Smooth muscle cell (in vitro differentiated cells): ENCODE results near the gene DLGAP1. TPM values are rescaled to one million over a fixed set of nuclear protein-coding genes. Genes with fewer than 3 reads are reported as not detected.

Experiments
- DNase-seq: peaks from one replicate; lab custom pipeline; 2025; ENCODE audit not compliant: unreplicated experiment; lab: John Stamatoyannopoulos, UW
- H2AFZ ChIP-seq: fragments of 200-600 bp; sonication (generic); 2 replicates; pipeline ENCODE4 v1.6.0; 2016; ENCODE audit warnings: antibody characterized with exemption, low read depth, mild to moderate bottlenecking
- H3F3A ChIP-seq: fragments of 200-600 bp; sonication (generic); 2 replicates; pipeline ENCODE4 v1.6.0; 2017; ENCODE audit warnings: antibody characterized with exemption, low read depth
- H3K27ac ChIP-seq: fragments of 200-600 bp; sonication (generic); 2 replicates; pipeline ENCODE4 v1.5.1; 2016; ENCODE audit warnings: low read depth, mild to moderate bottlenecking
- H3K27me3 ChIP-seq: fragments of 200-600 bp; sonication (generic); 2 replicates; pipeline ENCODE4 v1.6.1; 2016; ENCODE audit warnings: low read depth, mild to moderate bottlenecking
- H3K36me3 ChIP-seq: fragments of 200-600 bp; sonication (generic); 2 replicates; pipeline ENCODE4 v1.5.1; 2016; ENCODE audit warnings: low read depth
- H3K4me1 ChIP-seq: fragments of 200-600 bp; sonication (generic); 2 replicates; pipeline ENCODE4 v1.5.1; 2016; ENCODE audit warnings: low read depth
- H3K4me2 ChIP-seq: fragments of 200-600 bp; sonication (generic); 2 replicates; pipeline ENCODE4 v1.6.0; 2016; ENCODE audit warnings: mild to moderate bottlenecking
- H3K4me3 ChIP-seq: fragments of 200-600 bp; sonication (generic); 2 replicates; pipeline ENCODE4 v1.5.1; 2016; ENCODE audit warnings: mild to moderate bottlenecking
- H3K79me2 ChIP-seq: fragments of 200-600 bp; sonication (generic); 2 replicates; pipeline ENCODE4 v1.6.0; 2016; ENCODE audit warnings: low read depth, mild to moderate bottlenecking
- H3K9ac ChIP-seq: fragments of 200-600 bp; sonication (generic); 2 replicates; pipeline ENCODE4 v1.6.0; 2016; ENCODE audit warnings: low read depth
- H3K9me3 ChIP-seq: fragments of 200-600 bp; sonication (generic); replicated peaks from 2 replicates; pipeline ENCODE4 v1.5.1; 2016; ENCODE audit warnings: low read depth
- H4K20me1 ChIP-seq: fragments of 200-600 bp; sonication (generic); 2 replicates; pipeline ENCODE4 v1.6.0; 2016; ENCODE audit warnings: low read depth
- WGBS: methylation state at CpG from one replicate; pipeline ENCODE4 v1.1.7; 2016; ENCODE audit warnings: low lambda C conversion rate; 5-methylcytosine and 5-hydroxymethylcytosine counted together
- polyA plus RNA-seq: library from polyadenylated mRNA; unstranded; fragments of >200 nt; fragmentation: Nextera tagmentation; extraction: Ambion mirVana; gene quantifications from 2 replicates; pipeline ENCODE4 v1.2.1, GENCODE V29; 2016
- total RNA-seq: library from RNA; depleted of rRNA; stranded (reverse); fragments of >200 nt; gene quantifications from 2 replicates; pipeline ENCODE4 v1.2.3, GENCODE V29; 2014
- TF ChIP-seq, protein P1 (sequence below): fragments of 200-600 bp; sonication (generic); IDR thresholded peaks from 2 replicates; pipeline ENCODE4 v1.5.1; 2017; ENCODE audit warnings: borderline replicate concordance, mild to moderate bottlenecking, antibody characterized with exemption; ENCODE audit not compliant: insufficient read depth, poor library complexity, severe bottlenecking

DLGAP1 gene
- total and polyA plus RNA-seq, 2 experiments from 2014 or later, result 2.6 to 11.3 TPM

GRCh38 chr18:3830604-3831003, 624.5 kb downstream of the DLGAP1 start:
- Histone ChIP-seq H3K4me2 (no peak overlapping the region), H3K4me3 (no peak overlapping the region), H3K9ac (no peak overlapping the region), H4K20me1 (no peaks in the 10 kb centered on the region), H3K27me3 (no peaks in the 10 kb centered on the region), H3K9me3 (no peaks in the 10 kb centered on the region), H3F3A (no peaks in the 10 kb centered on the region), H3K4me1 (peaks cover 7% of the 10 kb centered on the region), H3K36me3 (no peaks in the 10 kb centered on the region), H2AFZ (no peak overlapping the region), H3K27ac (no peak overlapping the region), H3K79me2 (no peaks in the 10 kb centered on the region)
- TF ChIP-seq, protein P1, sequence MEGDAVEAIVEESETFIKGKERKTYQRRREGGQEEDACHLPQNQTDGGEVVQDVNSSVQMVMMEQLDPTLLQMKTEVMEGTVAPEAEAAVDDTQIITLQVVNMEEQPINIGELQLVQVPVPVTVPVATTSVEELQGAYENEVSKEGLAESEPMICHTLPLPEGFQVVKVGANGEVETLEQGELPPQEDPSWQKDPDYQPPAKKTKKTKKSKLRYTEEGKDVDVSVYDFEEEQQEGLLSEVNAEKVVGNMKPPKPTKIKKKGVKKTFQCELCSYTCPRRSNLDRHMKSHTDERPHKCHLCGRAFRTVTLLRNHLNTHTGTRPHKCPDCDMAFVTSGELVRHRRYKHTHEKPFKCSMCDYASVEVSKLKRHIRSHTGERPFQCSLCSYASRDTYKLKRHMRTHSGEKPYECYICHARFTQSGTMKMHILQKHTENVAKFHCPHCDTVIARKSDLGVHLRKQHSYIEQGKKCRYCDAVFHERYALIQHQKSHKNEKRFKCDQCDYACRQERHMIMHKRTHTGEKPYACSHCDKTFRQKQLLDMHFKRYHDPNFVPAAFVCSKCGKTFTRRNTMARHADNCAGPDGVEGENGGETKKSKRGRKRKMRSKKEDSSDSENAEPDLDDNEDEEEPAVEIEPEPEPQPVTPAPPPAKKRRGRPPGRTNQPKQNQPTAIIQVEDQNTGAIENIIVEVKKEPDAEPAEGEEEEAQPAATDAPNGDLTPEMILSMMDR, result no peak
- DNase-seq, result no peak
- 96% methylated on average over 1 of the region's 1 CpG for WGBS

- H3K27ac ChIP-seq, result no peak overlapping the region
- H3K36me3 ChIP-seq, result no peaks in the 10 kb centered on the region
- H3F3A ChIP-seq, result no peaks in the 10 kb centered on the region
- no peaks in the 10 kb centered on the region for H3K79me2 ChIP-seq
- no peak overlapping the region for H2AFZ ChIP-seq
- no peak overlapping the region for H3K4me3 ChIP-seq
- H3K27me3 ChIP-seq, result no peaks in the 10 kb centered on the region
- WGBS, result 50% methylated on average over 6 of the region's 6 CpGs
- no peaks in the 10 kb centered on the region for H4K20me1 ChIP-seq
- H3K9ac ChIP-seq, result no peak overlapping the region
- no peak for DNase-seq
- H3K4me1 ChIP-seq, result peaks cover 12% of the 10 kb centered on the region
- TF ChIP-seq, protein P1, result no peak
- H3K4me2 ChIP-seq, result no peak overlapping the region
- H3K9me3 ChIP-seq, result no peaks in the 10 kb centered on the region
Observed at GRCh38 chr18:3827236-3827845, 627.8 kb downstream of the DLGAP1 start.

DNA sequence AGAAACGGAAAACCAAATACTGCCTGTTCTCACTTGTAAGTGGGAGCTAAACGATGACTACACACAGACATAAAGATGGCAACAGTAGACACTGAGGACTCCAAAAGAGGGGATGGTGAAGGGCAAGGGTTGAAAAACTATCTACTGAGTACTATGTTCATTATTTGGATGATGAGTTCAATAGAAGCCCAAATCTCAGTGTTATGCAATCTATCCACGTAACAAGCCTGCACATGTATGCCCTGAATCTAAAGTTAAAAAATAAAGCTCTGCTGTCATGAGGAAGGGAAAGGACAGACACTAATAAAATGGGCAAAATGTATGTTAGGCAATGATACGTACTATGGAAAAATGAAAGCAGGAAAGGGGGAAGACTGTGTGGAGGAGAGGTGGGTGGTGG, 629.1 kb downstream of the DLGAP1 start:
- Histone ChIP-seq H3K9me3 (no peaks in the 10 kb centered on the region), H3K27me3 (no peaks in the 10 kb centered on the region), H4K20me1 (no peaks in the 10 kb centered on the region), H3K4me2 (no peak overlapping the region), H3K9ac (no peak overlapping the region), H3K4me1 (peaks cover 17% of the 10 kb centered on the region), H3F3A (no peaks in the 10 kb centered on the region), H3K27ac (no peak overlapping the region), H2AFZ (no peak overlapping the region), H3K79me2 (no peaks in the 10 kb centered on the region), H3K36me3 (no peaks in the 10 kb centered on the region), H3K4me3 (no peak overlapping the region)
- TF ChIP-seq, protein P1, result no peak
- 96% methylated on average over 4 of the region's 4 CpGs for WGBS
- no peak for DNase-seq

DNA sequence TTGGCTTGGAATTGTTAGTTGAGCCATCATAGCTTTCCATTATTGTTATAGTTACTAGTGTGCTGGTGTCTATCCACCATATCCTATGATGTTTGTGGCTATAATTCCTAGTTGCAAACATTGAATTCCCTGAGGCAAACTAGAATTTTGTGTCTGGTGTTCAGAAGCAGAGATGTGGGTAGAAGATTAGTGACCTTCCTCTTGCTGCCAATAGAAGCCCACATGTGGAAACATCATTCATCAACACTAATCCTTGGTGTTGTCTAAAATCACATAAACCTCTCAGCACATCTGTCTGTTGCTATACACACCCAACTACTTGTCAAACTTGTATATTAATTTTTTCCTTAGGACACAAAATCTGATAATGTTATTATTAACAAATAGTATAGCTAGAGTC, 631.0 kb downstream of the DLGAP1 start:
- no peak overlapping the region for H3K27ac ChIP-seq
- no peaks in the 10 kb centered on the region for H3K27me3 ChIP-seq
- no peak for DNase-seq
- TF ChIP-seq, protein P1, result no peak
- no peaks in the 10 kb centered on the region for H3K79me2 ChIP-seq
- no peak overlapping the region for H2AFZ ChIP-seq
- peaks cover 17% of the 10 kb centered on the region for H3K4me1 ChIP-seq
- no peaks in the 10 kb centered on the region for H4K20me1 ChIP-seq
- H3K36me3 ChIP-seq, result no peaks in the 10 kb centered on the region
- H3K9ac ChIP-seq, result no peak overlapping the region
- no peak overlapping the region for H3K4me3 ChIP-seq
- no peaks in the 10 kb centered on the region for H3K9me3 ChIP-seq
- no peaks in the 10 kb centered on the region for H3F3A ChIP-seq
- H3K4me2 ChIP-seq, result no peak overlapping the region
